Cortex of kidney (tissue), 1 donor: Measurements from ENCODE around the gene OR4D10.
"Not testable (repeated sequence)": the region's sequence is repeated elsewhere in the genome, so short reads cannot be mapped to it uniquely, and the experiment has no call there.

Experiments used
- DNase-seq: peaks from one replicate; lab custom pipeline; 2025; lab: John Stamatoyannopoulos, UW

Gene OR4D10

GRCh38 chr11:59473015-59473414 lies at the start of gene OR4D10:
TSS of gene OR4D10 (plus strand) at chr11:59473315. CDS start at chr11:59477430, 4,115 bp downstream.
- DNase-seq = no peak

GRCh38 chr11:59423835-59424234 lies 49.3 kb upstream of the OR4D10 start:
- DNase-seq = no peak

GRCh38 chr11:59425131-59425530 lies 48.0 kb upstream of the OR4D10 start:
- DNase-seq = no peak

GRCh38 chr11:59426361-59427067 lies 46.6 kb upstream of the OR4D10 start, which contains the start of gene OR5A2:
TSS of gene OR5A2 (minus strand) at chr11:59426413. CDS start at chr11:59422953, 3,460 bp downstream.
- no peak for DNase-seq

GRCh38 chr11:59427068-59427382 lies 46.1 kb upstream of the OR4D10 start:
- no peak for DNase-seq

- no peak for DNase-seq
These were observed 43.1 kb upstream of the OR4D10 start for GRCh38 chr11:59429924-59430516.

- DNase-seq = no peak
These were observed 36.9 kb upstream of the OR4D10 start, which contains the start of gene OR5A1 for GRCh38 chr11:59436169-59436568. TSS of gene OR5A1 (plus strand) at chr11:59436469. CDS start at chr11:59443169, 6,700 bp downstream.

- no peak for DNase-seq
These were observed 35.3 kb upstream of the OR4D10 start for GRCh38 chr11:59437770-59438169.

GRCh38 chr11:59445624-59446023 lies 27.5 kb upstream of the OR4D10 start:
- DNase-seq = not testable (repeated sequence)

- DNase-seq = no peak
These were observed 24.6 kb upstream of the OR4D10 start for GRCh38 chr11:59448484-59448883.

- DNase-seq = no peak
These were observed 16.5 kb upstream of the OR4D10 start, which contains the start of gene OR4D6 for GRCh38 chr11:59456661-59457060. TSS of gene OR4D6 (plus strand) at chr11:59456961. CDS start at chr11:59456961, 0 bp downstream.

GRCh38 chr11:59459916-59460315 lies 13.2 kb upstream of the OR4D10 start:
- no peak for DNase-seq

- DNase-seq = no peak
These were observed 9.9 kb upstream of the OR4D10 start for GRCh38 chr11:59463190-59463641.

GRCh38 chr11:59475176-59475575 lies 2.1 kb downstream of the OR4D10 start:
- no peak for DNase-seq

GRCh38 chr11:59479906-59480305 lies 6.8 kb downstream of the OR4D10 start:
- DNase-seq = no peak

GRCh38 chr11:59480359-59480758 lies 7.2 kb downstream of the OR4D10 start:
- no peak for DNase-seq

GRCh38 chr11:59501931-59502330 lies 28.8 kb downstream of the OR4D10 start:
- no peak for DNase-seq

GRCh38 chr11:59503276-59503675 lies 30.2 kb downstream of the OR4D10 start, which contains the start of gene OR4D11:
TSS of gene OR4D11 (plus strand) at chr11:59503576. CDS start at chr11:59503576, 0 bp downstream.
- no peak for DNase-seq

- no peak for DNase-seq
These were observed 38.0 kb downstream of the OR4D10 start, which contains the start of gene OR4D9 for GRCh38 chr11:59510941-59511589. TSS of gene OR4D9 (plus strand) at chr11:59511539. CDS start at chr11:59514913, 3,374 bp downstream.

GRCh38 chr11:59511675-59512074 lies 38.6 kb downstream of the OR4D10 start:
- DNase-seq = no peak

- not testable (repeated sequence) for DNase-seq
These were observed 47.0 kb downstream of the OR4D10 start for GRCh38 chr11:59520139-59520538.

- no peak for DNase-seq
These were observed 47.6 kb downstream of the OR4D10 start for GRCh38 chr11:59520741-59521140.

- no peak for DNase-seq
These were observed 50.4 kb downstream of the OR4D10 start for GRCh38 chr11:59523541-59523940.
